Mesendoderm (in vitro differentiated cells): ENCODE results near the gene COBL.

Source experiments
- DNase-seq: peaks from one replicate; pipeline ENCODE4 v3.0.0; 2013
- H2AK5ac ChIP-seq: 2 replicates; pipeline ENCODE4 v1.6.1; 2013; ENCODE audit warnings: low read length, inconsistent platforms
- H2BK120ac ChIP-seq: 2 replicates; pipeline ENCODE4 v1.6.1; 2013; ENCODE audit warnings: low read depth, mild to moderate bottlenecking, low read length, moderate library complexity, mixed read lengths
- H2BK15ac ChIP-seq: replicated peaks from 2 replicates; pipeline ENCODE4 v1.6.1; 2013; ENCODE audit warnings: low read depth, mild to moderate bottlenecking, moderate library complexity
- H2BK5ac ChIP-seq: 2 replicates; pipeline ENCODE4 v1.6.1; 2013; ENCODE audit warnings: low read length, inconsistent platforms
- H3K18ac ChIP-seq: 2 replicates; pipeline ENCODE4 v1.6.1; 2013; ENCODE audit warnings: mild to moderate bottlenecking, low read length, mixed read lengths
- H3K23ac ChIP-seq: one replicate; pipeline ENCODE4 v1.6.1; 2013; ENCODE audit warnings: low read length
- H3K27ac ChIP-seq: 2 replicates; pipeline ENCODE4 v1.5.1; 2013; ENCODE audit warnings: low read depth, mild to moderate bottlenecking, inconsistent platforms, low read length, moderate library complexity
- H3K27me3 ChIP-seq: 2 replicates; pipeline ENCODE4 v1.6.1; 2013; ENCODE audit warnings: low read length, control low read depth, mild to moderate bottlenecking, inconsistent platforms; ENCODE audit not compliant: insufficient read depth, poor library complexity
- H3K36me3 ChIP-seq: 2 replicates; pipeline ENCODE4 v1.6.1; 2013; ENCODE audit warnings: low read length, inconsistent platforms; ENCODE audit not compliant: control insufficient read depth, insufficient read depth
- H3K4ac ChIP-seq: one replicate; pipeline ENCODE4 v1.6.1; 2013; ENCODE audit warnings: low read depth, mild to moderate bottlenecking, low read length, moderate library complexity
- H3K4me1 ChIP-seq: 2 replicates; pipeline ENCODE4 v1.6.1; 2013; ENCODE audit warnings: low read depth, low read length, inconsistent platforms; ENCODE audit not compliant: control insufficient read depth
- H3K4me2 ChIP-seq: 2 replicates; pipeline ENCODE4 v1.6.1; 2013; ENCODE audit warnings: low read length
- H3K4me3 ChIP-seq: 2 replicates; pipeline ENCODE4 v1.5.1; 2013; ENCODE audit warnings: mild to moderate bottlenecking, low read length
- H3K56ac ChIP-seq: one replicate; pipeline ENCODE4 v1.6.1; 2013; ENCODE audit warnings: low read length
- H3K79me1 ChIP-seq: 2 replicates; pipeline ENCODE4 v1.6.1; 2013; ENCODE audit warnings: low read length, inconsistent platforms
- H3K79me2 ChIP-seq: 2 replicates; pipeline ENCODE4 v1.6.1; 2013; ENCODE audit warnings: mild to moderate bottlenecking, low read length; ENCODE audit not compliant: control insufficient read depth, insufficient read depth
- H3K9ac ChIP-seq: 2 replicates; pipeline ENCODE4 v1.6.1; 2013; ENCODE audit warnings: low read length, inconsistent platforms
- H4K5ac ChIP-seq: one replicate; pipeline ENCODE4 v1.6.1; 2013; ENCODE audit warnings: low read length
- H4K8ac ChIP-seq: one replicate; pipeline ENCODE4 v1.6.1; 2013; ENCODE audit warnings: low read depth, mild to moderate bottlenecking, control low read depth, low read length, moderate library complexity
- WGBS: extraction: QIAGEN DNeasy Blood & Tissue Kit; methylation state at CpG from one replicate; pipeline ENCODE4 v1.1.7; 2013; ENCODE audit warnings: low lambda C conversion rate, missing lambda C conversion rate; ENCODE audit not compliant: insufficient coverage; ENCODE audit errors: extremely low coverage; 5-methylcytosine and 5-hydroxymethylcytosine counted together

The COBL gene

DNA sequence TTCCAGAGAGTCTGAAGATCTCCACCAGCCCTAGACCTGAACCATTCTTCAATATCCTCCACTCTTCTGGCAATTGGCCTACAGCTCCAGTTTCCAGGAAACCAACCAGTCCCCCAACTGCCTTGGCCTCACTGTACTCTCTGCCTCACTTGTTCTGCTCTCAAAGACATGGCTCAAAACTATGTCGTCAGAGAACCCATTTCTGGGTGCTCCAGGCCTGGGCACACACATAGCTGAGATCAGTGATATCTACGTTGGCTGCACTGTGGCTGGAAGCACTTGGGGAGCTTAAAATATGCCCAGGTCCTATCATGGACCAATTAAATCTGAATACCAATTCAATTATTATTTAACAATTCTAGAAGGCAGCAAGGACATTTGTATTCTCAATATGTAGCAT lies 93.1 kb downstream of the COBL start:
- no CpG with 5 or more reads among the region's 2 CpGs for WGBS

DNA sequence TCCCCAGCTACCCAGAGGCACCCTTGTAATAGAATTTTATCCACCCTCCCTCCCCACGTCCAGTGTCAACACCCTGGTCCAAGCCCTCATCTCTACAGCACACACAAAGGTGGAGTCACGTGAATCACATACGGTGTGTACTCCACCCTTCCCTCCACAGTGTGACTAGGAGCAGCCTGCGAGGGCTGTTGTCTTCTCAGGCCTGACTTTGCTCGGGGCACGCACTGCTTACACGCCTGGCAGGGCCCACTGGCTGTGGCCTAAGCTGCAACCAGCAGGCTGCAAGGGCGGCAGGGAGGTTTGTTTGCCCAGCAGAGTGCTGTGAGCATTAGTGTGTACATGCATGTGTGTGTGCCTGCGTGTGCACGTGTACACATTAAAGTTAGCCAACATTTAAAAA lies 93.7 kb downstream of the COBL start:
- no peak overlapping the region for H3K4ac ChIP-seq
- H2BK15ac ChIP-seq: no peak overlapping the region
- no peak overlapping the region for H3K56ac ChIP-seq
- no peak overlapping the region for H3K4me2 ChIP-seq
- DNase-seq: no peak
- H2BK5ac ChIP-seq: no peak overlapping the region
- no peaks in the 10 kb centered on the region for H3K36me3 ChIP-seq
- H2AK5ac ChIP-seq: no peak overlapping the region
- H4K5ac ChIP-seq: no peak overlapping the region
- H3K18ac ChIP-seq: no peak overlapping the region
- no CpG with 5 or more reads among the region's 10 CpGs for WGBS
- no peaks in the 10 kb centered on the region for H3K79me2 ChIP-seq
- no peaks in the 10 kb centered on the region for H3K4me1 ChIP-seq
- no peak overlapping the region for H3K4me3 ChIP-seq
- no peak overlapping the region for H4K8ac ChIP-seq
- no peak overlapping the region for H2BK120ac ChIP-seq
- no peaks in the 10 kb centered on the region for H3K27me3 ChIP-seq
- no peak overlapping the region for H3K23ac ChIP-seq
- no peak overlapping the region for H3K9ac ChIP-seq
- no peak overlapping the region for H3K27ac ChIP-seq
- H3K79me1 ChIP-seq: no peaks in the 10 kb centered on the region

More for the DNA sequence above, 93.1 kb downstream of the COBL start:
- no peaks in the 10 kb centered on the region for H3K27me3 ChIP-seq
- H3K4ac ChIP-seq: no peak overlapping the region
- H4K5ac ChIP-seq: no peak overlapping the region
- no peaks in the 10 kb centered on the region for H3K79me1 ChIP-seq
- H3K9ac ChIP-seq: no peak overlapping the region
- no peak overlapping the region for H3K27ac ChIP-seq
- H3K36me3 ChIP-seq: no peaks in the 10 kb centered on the region
- H3K4me1 ChIP-seq: no peaks in the 10 kb centered on the region
- no peak for DNase-seq
- H2AK5ac ChIP-seq: no peak overlapping the region
- no peak overlapping the region for H2BK120ac ChIP-seq
- no peak overlapping the region for H2BK5ac ChIP-seq
- H3K18ac ChIP-seq: no peak overlapping the region
- no peak overlapping the region for H3K4me3 ChIP-seq
- H3K79me2 ChIP-seq: no peaks in the 10 kb centered on the region
- H3K23ac ChIP-seq: no peak overlapping the region
- no peak overlapping the region for H2BK15ac ChIP-seq
- H4K8ac ChIP-seq: no peak overlapping the region
- no peak overlapping the region for H3K56ac ChIP-seq
- no peak overlapping the region for H3K4me2 ChIP-seq

- no peak overlapping the region for H3K56ac ChIP-seq
- H3K4me1 ChIP-seq: no peaks in the 10 kb centered on the region
- H3K4me3 ChIP-seq: no peak overlapping the region
- no peak overlapping the region for H2AK5ac ChIP-seq
- no peak overlapping the region for H2BK120ac ChIP-seq
- no peak overlapping the region for H3K4ac ChIP-seq
- no peaks in the 10 kb centered on the region for H3K27me3 ChIP-seq
- H3K4me2 ChIP-seq: no peak overlapping the region
- H3K36me3 ChIP-seq: no peaks in the 10 kb centered on the region
- no peak overlapping the region for H4K8ac ChIP-seq
- no peak for DNase-seq
- no peak overlapping the region for H3K23ac ChIP-seq
- no peak overlapping the region for H3K9ac ChIP-seq
- H2BK15ac ChIP-seq: no peak overlapping the region
- H3K79me1 ChIP-seq: no peaks in the 10 kb centered on the region
- H2BK5ac ChIP-seq: no peak overlapping the region
- no peaks in the 10 kb centered on the region for H3K79me2 ChIP-seq
- WGBS: no CpG with 5 or more reads among the region's 11 CpGs
- H4K5ac ChIP-seq: no peak overlapping the region
- H3K18ac ChIP-seq: no peak overlapping the region
- no peak overlapping the region for H3K27ac ChIP-seq
Observed at GRCh38 chr7:51220226-51220625, 96.4 kb downstream of the COBL start.

- Histone ChIP-seq H3K4me3 (no peak overlapping the region), H4K8ac (no peak overlapping the region), H3K79me1 (no peaks in the 10 kb centered on the region), H3K4me1 (no peaks in the 10 kb centered on the region), H3K27me3 (no peaks in the 10 kb centered on the region), H2AK5ac (no peak overlapping the region), H2BK5ac (no peak overlapping the region), H3K27ac (no peak overlapping the region), H2BK15ac (no peak overlapping the region), H2BK120ac (no peak overlapping the region), H3K23ac (no peak overlapping the region), H3K36me3 (no peaks in the 10 kb centered on the region), H4K5ac (no peak overlapping the region), H3K4ac (no peak overlapping the region), H3K79me2 (no peaks in the 10 kb centered on the region), H3K9ac (no peak overlapping the region), H3K56ac (no peak overlapping the region), H3K18ac (no peak overlapping the region), H3K4me2 (no peak overlapping the region)
- no CpG with 5 or more reads among the region's 18 CpGs for WGBS
- no peak for DNase-seq
Observed at GRCh38 chr7:51219261-51219988, 97.2 kb downstream of the COBL start.

- H3K18ac ChIP-seq: no peak overlapping the region
- no CpG with 5 or more reads among the region's 6 CpGs for WGBS
- H3K4me1 ChIP-seq: no peaks in the 10 kb centered on the region
- H2BK15ac ChIP-seq: no peak overlapping the region
- H3K27me3 ChIP-seq: no peaks in the 10 kb centered on the region
- H3K4me2 ChIP-seq: no peak overlapping the region
- H2BK120ac ChIP-seq: no peak overlapping the region
- H4K8ac ChIP-seq: no peak overlapping the region
- no peak overlapping the region for H3K4ac ChIP-seq
- H2BK5ac ChIP-seq: no peak overlapping the region
- H3K36me3 ChIP-seq: no peaks in the 10 kb centered on the region
- H3K4me3 ChIP-seq: no peak overlapping the region
- no peaks in the 10 kb centered on the region for H3K79me1 ChIP-seq
- DNase-seq: no peak
- no peak overlapping the region for H2AK5ac ChIP-seq
- no peak overlapping the region for H3K27ac ChIP-seq
- H3K23ac ChIP-seq: no peak overlapping the region
- no peak overlapping the region for H3K56ac ChIP-seq
- no peaks in the 10 kb centered on the region for H3K79me2 ChIP-seq
- H3K9ac ChIP-seq: no peak overlapping the region
- H4K5ac ChIP-seq: no peak overlapping the region
Observed at GRCh38 chr7:51217804-51218203, 98.8 kb downstream of the COBL start.

- no peak overlapping the region for H3K56ac ChIP-seq
- no peak overlapping the region for H4K5ac ChIP-seq
- H2BK15ac ChIP-seq: no peak overlapping the region
- H3K27ac ChIP-seq: no peak overlapping the region
- H3K36me3 ChIP-seq: no peaks in the 10 kb centered on the region
- no CpG with 5 or more reads among the region's 7 CpGs for WGBS
- no peak overlapping the region for H3K4me3 ChIP-seq
- H4K8ac ChIP-seq: no peak overlapping the region
- H3K4me2 ChIP-seq: no peak overlapping the region
- H3K79me1 ChIP-seq: no peaks in the 10 kb centered on the region
- no peak overlapping the region for H2AK5ac ChIP-seq
- H3K27me3 ChIP-seq: no peaks in the 10 kb centered on the region
- H3K18ac ChIP-seq: no peak overlapping the region
- no peak overlapping the region for H3K4ac ChIP-seq
- no peak overlapping the region for H3K23ac ChIP-seq
- no peak overlapping the region for H2BK5ac ChIP-seq
- no peaks in the 10 kb centered on the region for H3K79me2 ChIP-seq
- DNase-seq: no peak
- H3K9ac ChIP-seq: no peak overlapping the region
- no peaks in the 10 kb centered on the region for H3K4me1 ChIP-seq
- no peak overlapping the region for H2BK120ac ChIP-seq
Observed at GRCh38 chr7:51214098-51214497, 102.5 kb downstream of the COBL start.
